Nephron (organoid): ENCODE data around the gene PLK3.

ENCODE experiments used
- H3K27ac Mint-ChIP-seq, 3 experiments: 2 replicates each; pipeline ENCODE4 v1.8.0; 2020; ENCODE audit warnings: mixed read lengths in 3 of 3, mild to moderate bottlenecking in 2 of 3, moderate library complexity in 1 of 3
- H3K27me3 Mint-ChIP-seq: 2 replicates; pipeline ENCODE4 v1.8.0; 2021; ENCODE audit warnings: low read depth, mild to moderate bottlenecking, moderate library complexity, mixed read lengths
- H3K36me3 Mint-ChIP-seq: 2 replicates; pipeline ENCODE4 v1.8.0; 2020; ENCODE audit warnings: low read depth, mixed read lengths
- H3K4me1 Mint-ChIP-seq: 2 replicates; pipeline ENCODE4 v1.8.0; 2020; ENCODE audit warnings: mixed read lengths
- H3K4me3 Mint-ChIP-seq, 3 experiments: 2 replicates each; pipeline ENCODE4 v1.8.0; 2020; ENCODE audit warnings: mild to moderate bottlenecking in 3 of 3, mixed read lengths in 3 of 3, moderate library complexity in 2 of 3
- H3K9me3 Mint-ChIP-seq: 2 replicates; pipeline ENCODE4 v1.8.0; 2020; ENCODE audit warnings: mixed read lengths
- CTCF ChIP-seq, 3 experiments: fragments of 200-600 bp; sonication (generic); IDR thresholded peaks; one replicate each; pipeline ENCODE4 v1.5.0; 2021; ENCODE audit warnings: antibody characterized with exemption in 3 of 3; ENCODE audit not compliant: unreplicated experiment in 3 of 3

The PLK3 gene

DNA sequence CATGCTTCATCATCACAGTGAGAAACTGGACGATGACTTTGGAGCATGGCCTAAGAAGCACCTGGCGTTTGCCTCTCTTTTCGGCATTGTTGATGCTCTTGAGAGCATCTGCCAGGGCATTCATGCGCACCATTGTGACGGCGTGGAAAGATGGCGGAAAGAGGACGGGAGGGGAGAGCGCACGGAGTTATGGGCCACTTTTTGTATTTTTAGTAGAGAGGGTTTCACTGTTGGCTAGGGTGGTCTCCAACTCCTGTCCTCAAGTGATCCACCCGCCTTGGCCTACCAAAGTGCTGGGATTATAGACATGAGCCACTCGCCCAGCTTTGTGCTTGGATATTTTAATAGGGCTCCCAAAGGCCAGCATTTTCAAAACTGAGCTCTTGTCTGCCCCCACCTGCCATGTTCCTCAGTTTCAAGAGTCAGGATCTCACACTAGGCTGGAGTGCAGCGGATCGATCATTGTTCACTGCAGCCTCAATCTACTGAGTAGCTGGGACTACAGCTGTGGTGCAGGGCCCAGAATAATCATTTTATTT is 19.5 kb upstream of the PLK3 start:
- TF ChIP-seq CTCF (IDR thresholded peaks at IDR 0.05; ENCODE audit: unreplicated experiment in 3 of 3), result no peak
- H3K36me3 Mint-ChIP-seq, result peaks cover 50% of the 10 kb centered on the region
- H3K9me3 Mint-ChIP-seq, result no peaks in the 10 kb centered on the region
- H3K4me1 Mint-ChIP-seq, result peaks cover 34% of the 10 kb centered on the region
- H3K27ac Mint-ChIP-seq, result no peak overlapping the region
- peak overlapping the region in 2 of 3 experiments; percentile 14 to 51 for H3K4me3 Mint-ChIP-seq
- H3K27me3 Mint-ChIP-seq, result no peaks in the 10 kb centered on the region

DNA sequence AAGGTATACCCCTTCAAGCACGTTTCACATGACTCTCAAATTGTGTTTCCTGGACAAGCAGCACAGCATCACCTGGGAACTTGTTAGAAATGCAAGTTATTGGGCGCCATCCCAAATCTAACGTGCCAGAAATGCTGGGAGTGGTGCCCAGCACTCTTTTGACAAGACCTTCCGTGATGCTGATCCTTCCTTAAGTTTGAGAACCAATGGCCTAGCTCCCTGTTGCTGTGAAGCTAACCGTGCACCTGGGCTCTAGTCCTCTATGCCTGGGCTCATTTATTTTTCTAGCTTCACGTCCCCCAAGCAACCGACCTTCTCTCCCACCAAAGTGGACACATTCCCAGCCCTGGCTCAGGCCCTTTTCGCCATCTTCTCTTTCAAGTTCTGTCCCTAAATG is 16.5 kb upstream of the PLK3 start:
- peaks cover 17% of the 10 kb centered on the region for H3K4me1 Mint-ChIP-seq
- TF ChIP-seq CTCF (IDR thresholded peaks at IDR 0.05; ENCODE audit: unreplicated experiment in 3 of 3), result no peak
- H3K36me3 Mint-ChIP-seq, result peaks cover 33% of the 10 kb centered on the region
- H3K27me3 Mint-ChIP-seq, result peaks cover 3% of the 10 kb centered on the region
- H3K9me3 Mint-ChIP-seq, result no peaks in the 10 kb centered on the region
- H3K4me3 Mint-ChIP-seq, result peak overlapping the region; percentile 66 to 80 (median 77)
- H3K27ac Mint-ChIP-seq, result peak overlapping the region; percentile 30 to 70 (median 47)

GRCh38 chr1:44784094-44785028 is 15.8 kb upstream of the PLK3 start:
- H3K9me3 Mint-ChIP-seq, result no peaks in the 10 kb centered on the region
- peaks cover 3% of the 10 kb centered on the region for H3K27me3 Mint-ChIP-seq
- H3K4me3 Mint-ChIP-seq, result peak overlapping the region; percentile 66 to 80 (median 77)
- peak overlapping the region; percentile 30 to 70 (median 47) for H3K27ac Mint-ChIP-seq
- peaks cover 15% of the 10 kb centered on the region for H3K4me1 Mint-ChIP-seq
- peaks cover 28% of the 10 kb centered on the region for H3K36me3 Mint-ChIP-seq
- no peak for TF ChIP-seq CTCF (IDR thresholded peaks at IDR 0.05; ENCODE audit: unreplicated experiment in 3 of 3)

DNA sequence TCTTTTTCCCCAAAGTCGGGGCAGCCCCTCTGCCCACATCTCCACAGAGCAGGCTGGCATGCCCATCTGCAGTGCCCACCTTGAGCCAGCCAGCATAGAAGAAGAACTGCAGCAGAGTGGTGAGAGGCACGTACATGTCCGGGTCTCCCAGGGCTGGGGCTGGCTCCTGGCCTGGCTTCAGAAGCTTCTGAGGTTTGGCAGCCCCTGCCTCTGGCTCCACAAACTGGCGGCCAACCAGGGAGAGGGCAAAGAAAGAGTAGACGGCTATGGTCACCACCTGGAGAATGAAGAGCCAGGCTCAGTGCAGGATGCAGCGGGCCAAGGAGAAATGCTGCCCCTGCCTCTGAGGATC is 15.2 kb upstream of the PLK3 start:
- peaks cover 15% of the 10 kb centered on the region for H3K4me1 Mint-ChIP-seq
- H3K9me3 Mint-ChIP-seq, result no peaks in the 10 kb centered on the region
- peaks cover 26% of the 10 kb centered on the region for H3K36me3 Mint-ChIP-seq
- TF ChIP-seq CTCF (IDR thresholded peaks at IDR 0.05; ENCODE audit: unreplicated experiment in 3 of 3), result no peak
- H3K4me3 Mint-ChIP-seq, result peak overlapping the region; percentile 57 to 68 (median 65)
- peaks cover 3% of the 10 kb centered on the region for H3K27me3 Mint-ChIP-seq
- no peak overlapping the region for H3K27ac Mint-ChIP-seq

DNA sequence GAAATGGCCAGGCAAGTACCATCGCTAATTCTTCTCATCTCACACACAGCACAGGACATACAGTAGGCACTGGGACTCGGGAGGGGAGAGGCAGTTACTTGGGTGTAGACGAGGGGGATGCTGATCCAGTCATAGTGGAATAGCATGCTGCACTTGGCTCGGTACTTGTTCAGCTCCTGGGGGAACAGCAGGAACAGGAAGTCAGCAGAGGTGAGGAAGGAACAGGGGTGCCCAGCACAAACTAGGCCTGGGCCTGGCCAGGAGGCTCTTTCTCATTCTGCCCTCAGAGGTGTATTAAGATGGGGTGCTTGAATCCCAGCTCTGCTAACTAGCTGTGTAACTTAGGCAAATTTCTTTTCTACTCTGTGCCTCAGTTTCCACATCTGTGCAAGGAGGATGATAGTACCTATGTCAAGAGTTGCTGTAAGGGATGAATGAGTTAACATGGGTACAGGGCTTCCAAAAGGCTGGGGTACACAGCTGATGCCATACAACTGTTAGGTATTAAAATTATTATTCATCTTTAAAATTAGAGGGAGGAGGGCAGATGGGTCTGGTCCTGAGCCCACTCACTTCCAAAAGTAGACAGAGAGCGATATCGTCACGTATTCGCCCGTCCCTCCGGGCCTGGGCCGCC is 14.6 kb upstream of the PLK3 start:
- H3K36me3 Mint-ChIP-seq, result peaks cover 20% of the 10 kb centered on the region
- peaks cover 15% of the 10 kb centered on the region for H3K4me1 Mint-ChIP-seq
- H3K4me3 Mint-ChIP-seq, result peak overlapping the region; percentile 57 to 68 (median 65)
- no peak for TF ChIP-seq CTCF (IDR thresholded peaks at IDR 0.05; ENCODE audit: unreplicated experiment in 3 of 3)
- H3K27me3 Mint-ChIP-seq, result peaks cover 3% of the 10 kb centered on the region
- H3K9me3 Mint-ChIP-seq, result no peaks in the 10 kb centered on the region
- H3K27ac Mint-ChIP-seq, result peak overlapping the region in 1 of 3 experiments; percentile 39
